ENCODE data around the gene UFD1. TPM values are rescaled to one million over a fixed set of nuclear protein-coding genes. Genes with fewer than 3 reads are reported as not detected.

UFD1 gene
- total and polyA plus RNA-seq, 9 of the 15 experiments (the other 6 are each of a cell fraction or from before 2014, with no cell fraction given) = 238 to 645 (median 363) TPM

GRCh38 chr22:19482297-19482696, 3.3 kb upstream of the UFD1 start:
- CTCF ChIA-PET (ENCODE audit: low intra/inter-chr PET ratio) = interaction anchor here (0.6 to 1.1 kb wide), 2 partner anchors 93 to 148 kb away, joined by 5 to 7 read pairs; no protein-coding TSS in a partner anchor
- H2AFZ ChIP-seq (ENCODE audit: low read depth, low read length) = no peak overlapping the region
- H3K4me3 ChIP-seq = no peak overlapping the region
- peaks cover 11% of the 10 kb centered on the region for H4K20me1 ChIP-seq (replicated peaks; ENCODE audit: control insufficient read depth, insufficient read depth, low read length)
- peaks cover 56% of the 10 kb centered on the region for H3K79me2 ChIP-seq (ENCODE audit: control insufficient read depth, insufficient read depth, low read length)
- peak overlapping the region in 1 of 2 experiments; percentile 29; a peak in 2 of 4 replicates for H3K9ac ChIP-seq (ENCODE audit: insufficient read depth in 1 of 2, low read depth in 2 of 2, low read length in 2 of 2)
- intact Hi-C loops (cut with micrococcal nuclease) (no loop called here), in situ Hi-C loops (cut with MboI) (no loop called here)
- WGBS (ENCODE audit: insufficient coverage, low coverage, missing lambda C conversion rate) = 94% methylated on average over 9 of the region's 9 CpGs
- no peaks in the 10 kb centered on the region for H3K9me3 ChIP-seq (replicated peaks; ENCODE audit: control insufficient read depth, insufficient read depth, low read depth, low read length)
- H3K4me1 ChIP-seq (replicated peaks in 1 of 2; ENCODE audit: control insufficient read depth in 2 of 2, insufficient read depth in 2 of 2, low read length in 2 of 2) = peaks cover 7 to 14% of the 10 kb centered on the region in 2 experiments
- no peak for ATAC-seq
- H3K36me3 ChIP-seq (ENCODE audit: control insufficient read depth, insufficient read depth, low read length) = peaks cover 67% of the 10 kb centered on the region
- no peak overlapping the region for H3K4me2 ChIP-seq (ENCODE audit: insufficient read depth, low read length)
- no peaks in the 10 kb centered on the region for H3K27me3 ChIP-seq (ENCODE audit: control insufficient read depth in 2 of 2, insufficient read depth in 2 of 2, low read length in 2 of 2)
- TF ChIP-seq NR2C2 (CRISPR knock-in tag; IDR thresholded peaks at IDR 0.05) = no peak
- TF ChIP-seq NR2C2 (tag; IDR thresholded peaks at IDR 0.05) = no peak
- 0 out of 2 replicates have a peak, but pooled peaks have one; percentile 43 for TF ChIP-seq THAP12 (CRISPR knock-in tag; IDR thresholded peaks at IDR 0.05)
- no peak for TF ChIP-seq NONO (IDR thresholded peaks at IDR 0.05; ENCODE audit: low read depth in 2 of 2, low read length in 1 of 2)
- TF ChIP-seq WHSC1 (IDR thresholded peaks at IDR 0.05; ENCODE audit: low read length) = peak; percentile 41
- peak; percentile 60; the same call in 1 of the 2 replicates for TF ChIP-seq RBFOX2 (IDR thresholded peaks at IDR 0.05; ENCODE audit: low read depth, low read length)
- TF ChIP-seq DDX20 (tag; IDR thresholded peaks at IDR 0.05; ENCODE audit: low read depth) = no peak
- 0 out of 2 replicates have a peak, but pooled peaks have one; percentile 33 for TF ChIP-seq POLR2G (IDR thresholded peaks at IDR 0.05; ENCODE audit: low read depth, low read length)
- TF ChIP-seq ATF3 (IDR thresholded peaks at IDR 0.05) = no peak
- 0 out of 2 replicates have a peak, but pooled peaks have one; percentile 22 for TF ChIP-seq ATF3 (CRISPR knock-in tag; conservative IDR thresholded peaks at IDR 0.05)
- H3K9me1 ChIP-seq (ENCODE audit: control insufficient read depth, insufficient read depth, low read length) = no peaks in the 10 kb centered on the region
- H3K27ac ChIP-seq (ENCODE audit: extremely low read depth, low read depth, low read length) = no peak overlapping the region
- no TSS peak for BruUV-seq (replicated peaks)
- POLR2A ChIA-PET = interaction anchor here (0.8 to 3.9 kb wide), 5 partner anchors 9 to 31 kb away, joined by 3 to 23 read pairs (median 3); no protein-coding TSS in a partner anchor
- no peak for DNase-seq (ENCODE audit: extremely low read depth in 1 of 4, low spot score in 3 of 4)
- no peak for FAIRE-seq
